GM19193 (cell line): ENCODE measurements around the gene TMPRSS3.

Source experiments
- POLR2A ChIP-seq: IDR thresholded peaks from 4 replicates; pipeline ENCODE4 v1.6.1; 2011; ENCODE audit not compliant: insufficient read depth, insufficient read length; ENCODE audit errors: extremely low read depth

TMPRSS3 gene

DNA sequence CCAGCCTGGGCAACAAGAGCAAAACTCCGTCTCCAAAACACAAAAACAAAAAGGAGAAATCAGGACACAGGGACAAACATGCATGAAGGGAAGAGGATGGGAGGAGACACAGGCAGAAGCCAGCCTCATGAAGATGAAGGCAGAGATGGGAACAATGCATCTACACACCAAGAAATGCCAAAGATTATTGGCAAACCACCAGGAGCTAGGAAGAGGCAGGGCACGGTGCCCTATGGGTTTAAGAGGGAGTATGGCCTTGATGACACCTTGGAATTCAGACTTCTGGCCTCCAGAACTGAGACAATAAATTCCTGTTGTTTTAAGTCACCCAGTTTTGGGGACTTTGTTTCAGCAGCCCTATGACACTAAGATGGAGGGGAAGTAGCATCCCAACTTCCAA lies 5.2 kb downstream of the TMPRSS3 start:
- no peak for TF ChIP-seq POLR2A

DNA sequence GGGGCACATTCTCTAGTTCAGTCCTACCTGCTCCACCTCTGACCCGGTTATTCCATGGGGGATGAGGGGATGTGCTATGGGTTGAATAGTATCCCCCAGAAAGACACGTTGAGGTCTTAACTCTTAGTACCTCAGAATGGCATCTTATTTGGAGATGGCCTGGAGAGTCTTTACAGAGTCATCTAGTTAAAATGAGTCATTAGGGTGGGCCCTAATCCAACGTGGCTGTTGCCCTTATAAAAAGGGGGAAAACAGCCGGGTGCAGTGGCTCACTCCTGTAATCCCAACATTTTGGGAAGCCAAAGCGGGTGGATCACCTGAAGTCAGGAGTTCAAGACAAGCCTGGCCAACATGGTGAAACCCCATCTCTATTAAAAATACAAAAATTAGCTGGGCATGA lies 5.7 kb downstream of the TMPRSS3 start:
- TF ChIP-seq POLR2A: no peak

DNA sequence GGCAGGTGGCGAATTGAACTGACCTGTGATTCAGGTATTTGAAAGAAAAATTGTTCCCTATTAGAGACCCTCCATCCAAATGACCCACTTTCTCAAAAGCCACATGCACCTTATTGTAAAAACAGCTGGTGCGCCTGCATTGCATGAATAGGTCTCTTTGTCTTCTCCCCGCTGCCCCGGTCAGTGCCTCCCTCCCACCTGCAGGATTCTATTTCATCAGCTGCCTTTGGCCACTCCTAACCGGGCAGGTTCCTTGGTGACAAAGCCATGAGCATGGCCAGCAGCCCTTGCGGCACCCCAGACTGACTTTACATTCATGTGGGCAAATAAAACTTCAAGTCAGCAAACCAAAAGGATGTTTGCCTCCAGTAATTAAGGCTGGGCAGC lies 6.4 kb downstream of the TMPRSS3 start:
- no peak for TF ChIP-seq POLR2A

DNA sequence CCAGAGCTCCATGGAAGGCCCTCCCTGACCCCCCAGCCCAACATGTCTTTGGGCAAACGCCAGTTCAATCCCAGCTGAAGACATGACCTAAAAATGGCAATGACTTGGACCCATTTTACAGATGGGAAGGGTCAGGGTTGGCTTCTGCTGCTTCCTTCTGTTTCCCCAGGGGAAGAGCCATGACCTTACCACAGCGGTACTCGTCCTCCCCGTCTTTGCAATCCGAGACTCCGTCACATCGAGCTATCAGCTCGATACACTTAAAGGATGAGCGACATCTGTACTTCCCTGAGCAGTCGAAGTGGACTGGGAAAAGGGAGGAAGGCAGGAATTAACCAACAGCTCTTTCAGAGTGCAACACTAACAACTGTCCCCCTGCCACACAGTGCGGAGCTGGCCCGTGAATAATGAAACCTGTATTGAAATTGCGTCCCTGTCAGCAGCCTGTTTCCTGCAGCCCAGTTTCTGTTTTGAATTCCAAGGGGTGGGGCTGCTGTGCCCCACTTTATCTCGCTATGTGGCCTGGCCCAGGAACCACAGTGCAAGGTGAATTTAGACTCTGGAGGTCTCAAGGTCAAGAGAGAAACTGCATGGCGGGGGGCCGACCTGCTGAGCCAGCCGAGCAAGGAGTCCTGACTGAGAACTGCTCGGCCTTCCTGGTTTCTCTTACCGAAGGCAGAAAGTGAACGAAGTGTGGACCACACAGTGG lies 7.0 kb downstream of the TMPRSS3 start:
- TF ChIP-seq POLR2A: peak; percentile 50

DNA sequence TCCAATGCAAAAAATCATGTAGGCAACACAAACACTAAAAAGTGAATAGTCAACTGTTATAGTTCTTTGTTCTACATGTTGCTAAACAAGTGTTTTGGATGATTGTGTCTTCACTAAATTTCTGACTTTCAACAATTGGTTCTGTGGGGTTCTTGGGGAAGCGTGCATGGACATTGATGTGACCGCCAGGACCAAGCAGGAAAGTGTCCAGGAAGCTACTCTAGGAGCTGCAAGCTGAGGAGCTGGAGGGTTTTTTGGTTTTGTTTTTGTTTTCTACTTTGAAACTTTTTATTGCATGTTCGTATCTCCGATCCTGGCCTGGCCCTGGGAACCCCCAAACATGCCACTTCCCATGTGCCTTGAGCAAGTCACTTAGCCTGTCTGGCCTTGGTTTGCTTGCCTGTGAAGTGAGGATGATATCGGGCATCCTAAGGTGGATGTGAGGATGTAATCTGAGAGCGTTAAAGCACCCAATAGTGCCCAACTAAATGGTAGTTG lies 8.0 kb downstream of the TMPRSS3 start:
- no peak for TF ChIP-seq POLR2A

DNA sequence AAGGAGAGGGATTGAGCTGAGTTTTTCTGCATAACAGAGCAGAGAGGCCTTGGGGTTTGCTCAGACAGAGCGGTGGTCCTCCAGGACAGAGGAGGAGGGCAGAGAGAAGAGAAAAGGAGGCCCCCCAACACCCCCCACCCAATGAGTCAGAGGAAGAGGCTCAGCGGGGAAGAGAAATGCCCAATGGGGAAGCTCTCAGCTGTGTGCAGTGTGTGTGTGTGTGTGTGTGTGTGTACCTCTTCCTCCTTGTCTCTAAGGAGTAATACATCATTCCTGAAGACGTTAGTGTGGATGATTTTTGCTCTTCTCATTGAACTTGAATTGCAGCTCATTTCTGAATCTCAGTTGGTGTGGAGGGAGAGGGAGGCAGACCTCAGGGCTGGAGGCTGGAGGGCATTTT lies 8.7 kb downstream of the TMPRSS3 start:
- TF ChIP-seq POLR2A: no peak

DNA sequence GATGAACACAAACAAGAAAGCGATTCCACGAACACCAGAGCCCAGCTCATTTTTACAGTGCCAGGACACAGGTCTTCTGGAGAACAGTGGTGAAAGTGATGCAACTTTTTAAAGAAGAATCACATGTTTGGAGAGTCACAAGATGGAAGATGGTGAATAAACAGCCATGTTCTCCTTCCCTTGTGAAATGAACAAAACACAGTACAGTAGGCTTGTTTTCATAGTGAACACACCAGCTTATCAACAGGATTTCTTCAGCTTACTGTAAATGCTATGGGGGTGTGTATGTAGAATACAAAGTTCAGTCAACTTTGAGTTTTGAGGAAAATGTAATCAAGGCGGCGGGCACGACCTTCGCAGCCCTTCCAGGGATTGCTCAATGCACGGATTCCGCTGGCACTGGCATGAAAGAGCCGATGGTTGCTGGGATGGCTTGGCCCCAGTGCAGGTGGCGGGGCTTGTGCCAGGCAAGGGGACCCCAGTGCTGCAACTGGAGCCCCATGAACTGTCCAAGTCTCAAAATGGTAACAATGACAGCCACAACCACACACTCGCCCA lies 9.7 kb downstream of the TMPRSS3 start:
- no peak for TF ChIP-seq POLR2A

DNA sequence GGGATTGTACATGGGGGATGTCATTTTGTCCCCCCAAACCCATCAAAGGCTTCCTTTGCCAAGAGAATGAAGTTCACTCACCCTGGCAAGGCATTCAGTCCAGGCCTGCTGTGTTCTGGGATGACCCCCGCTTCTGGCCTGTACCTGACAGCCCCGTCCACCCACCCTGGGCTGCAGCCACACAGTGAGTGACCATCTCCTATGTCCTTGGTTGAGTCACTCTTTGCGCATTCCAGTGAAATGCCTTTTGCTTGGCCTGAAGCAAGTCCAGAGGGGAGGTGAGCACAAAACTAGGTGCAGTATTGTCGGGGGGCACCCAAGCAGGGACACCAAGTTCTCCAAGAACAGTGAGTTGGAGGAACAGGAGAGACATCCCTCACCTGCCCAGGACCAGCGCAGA lies 10.2 kb downstream of the TMPRSS3 start:
- TF ChIP-seq POLR2A: no peak

DNA sequence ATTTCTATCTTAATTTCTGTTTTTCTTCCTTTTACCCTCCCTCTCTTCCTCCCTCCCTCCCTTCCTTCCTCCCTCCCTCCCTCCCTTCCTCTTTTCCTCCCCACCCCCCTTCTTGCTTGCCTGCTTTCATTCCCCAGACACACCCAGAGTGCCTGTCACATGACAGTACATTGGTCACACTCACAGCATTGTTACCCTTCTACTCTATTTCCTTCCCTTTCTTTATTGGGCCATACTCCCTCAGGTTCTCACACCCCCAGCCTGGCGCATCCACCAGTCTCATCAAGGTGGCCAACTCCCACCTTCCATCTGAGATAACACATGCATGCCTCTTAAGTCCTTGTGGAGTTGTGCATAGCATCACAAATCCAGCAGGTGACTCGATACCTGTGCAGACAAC lies 10.9 kb downstream of the TMPRSS3 start:
- TF ChIP-seq POLR2A: no peak

DNA sequence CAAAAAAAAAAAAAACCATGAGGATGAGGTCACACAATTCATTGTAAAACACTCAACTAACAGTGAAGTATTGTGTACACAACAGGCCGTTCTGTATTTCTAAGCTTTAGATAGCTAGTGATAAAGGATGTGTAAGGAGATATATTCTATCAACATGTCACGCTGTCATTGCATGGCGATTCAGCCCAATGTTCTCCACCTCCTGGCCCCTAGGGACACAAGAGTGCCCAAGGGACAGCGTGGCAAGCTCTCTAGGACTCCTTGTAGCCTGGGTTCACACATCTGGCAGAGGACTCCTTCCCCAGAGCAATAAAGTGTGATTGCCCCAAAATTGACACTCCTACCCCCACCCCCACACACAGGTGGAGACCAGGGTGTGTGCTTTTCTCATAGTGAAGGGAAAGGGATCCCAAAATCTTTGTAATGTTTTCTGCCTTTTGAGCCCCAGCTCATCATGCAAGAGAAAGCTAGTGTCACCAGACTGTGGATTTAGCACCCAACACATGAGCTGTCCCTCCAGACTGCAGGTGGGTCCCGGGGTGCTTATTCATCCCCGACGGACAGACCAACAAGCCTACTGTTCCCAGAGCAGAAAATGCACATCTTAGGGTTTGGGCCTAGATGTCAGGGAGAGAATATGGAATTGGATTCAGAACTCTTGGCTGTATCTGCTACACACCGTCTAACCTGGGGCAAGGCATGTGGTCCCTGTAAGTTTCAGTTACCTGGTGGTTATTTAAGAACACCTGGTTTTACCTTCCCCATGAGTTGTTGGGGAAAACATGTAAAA lies 11.5 kb downstream of the TMPRSS3 start:
- no peak for TF ChIP-seq POLR2A

DNA sequence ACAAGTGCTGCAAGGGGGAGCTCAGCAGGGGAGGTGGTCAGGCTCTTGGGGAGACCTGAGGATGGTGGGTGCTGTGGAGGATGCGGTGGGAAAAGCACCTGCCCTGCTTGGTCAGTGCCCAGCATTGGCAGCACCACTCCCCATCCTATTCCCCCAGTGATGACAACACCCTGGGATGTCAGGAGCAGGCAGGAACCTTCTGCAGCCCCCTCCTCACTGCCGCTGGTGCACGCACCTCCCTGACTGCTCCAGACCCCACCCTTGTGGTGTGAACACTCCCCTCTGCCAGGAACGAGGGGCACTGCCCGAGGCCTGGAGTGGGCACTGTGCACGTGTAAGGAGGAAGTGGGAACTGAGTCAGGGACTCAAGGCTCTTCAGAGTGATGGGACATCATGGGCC lies 12.5 kb downstream of the TMPRSS3 start:
- no peak for TF ChIP-seq POLR2A

DNA sequence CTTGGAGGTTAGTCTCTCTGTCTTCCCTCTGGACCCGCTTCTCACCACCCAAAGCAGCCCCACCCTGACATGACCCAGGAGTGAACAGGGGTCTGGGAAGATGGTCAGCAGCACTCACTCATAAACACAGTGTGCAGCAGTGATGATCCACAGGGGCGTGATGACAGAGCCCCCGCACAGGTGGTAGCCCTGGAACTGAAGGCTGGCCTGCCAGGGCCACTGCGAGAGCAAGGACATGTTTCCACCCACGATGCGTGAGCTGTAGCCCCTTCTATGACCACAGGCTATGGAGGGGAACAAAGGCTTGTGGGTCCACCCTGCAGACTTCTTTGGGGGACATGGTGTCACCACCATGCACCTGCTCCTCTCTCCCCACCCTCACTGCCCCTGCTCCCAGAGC lies 12.9 kb downstream of the TMPRSS3 start:
- no peak for TF ChIP-seq POLR2A

DNA sequence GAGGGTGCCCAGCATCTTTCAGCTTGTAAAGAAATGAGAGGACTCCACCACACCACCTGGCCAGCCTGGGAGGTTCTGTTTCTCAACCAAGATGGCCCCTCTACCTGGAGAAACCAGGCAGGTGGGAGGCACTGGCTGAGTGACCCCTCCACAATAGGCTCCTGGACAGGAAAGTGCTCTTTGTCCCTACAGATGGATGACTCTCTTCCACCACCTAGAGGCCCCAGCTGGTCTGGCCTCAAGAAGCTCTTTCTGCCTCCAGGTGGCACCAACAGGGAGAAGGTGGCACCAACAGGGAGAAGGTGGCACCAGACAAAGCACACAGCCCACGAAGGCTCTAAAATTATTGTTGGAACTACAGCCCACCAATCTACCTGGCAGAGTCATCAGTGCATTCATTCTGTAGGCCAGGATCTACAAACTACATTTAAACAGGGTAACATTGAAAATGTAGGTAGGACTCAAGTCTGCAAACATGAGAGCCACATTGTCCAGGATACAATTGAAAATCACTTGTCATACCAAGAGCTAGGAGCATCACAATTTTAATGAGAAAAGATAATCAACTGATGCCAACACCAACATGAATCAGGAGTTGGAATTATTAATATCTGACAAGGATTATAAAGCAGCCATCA lies 14.4 kb downstream of the TMPRSS3 start:
- no peak for TF ChIP-seq POLR2A

DNA sequence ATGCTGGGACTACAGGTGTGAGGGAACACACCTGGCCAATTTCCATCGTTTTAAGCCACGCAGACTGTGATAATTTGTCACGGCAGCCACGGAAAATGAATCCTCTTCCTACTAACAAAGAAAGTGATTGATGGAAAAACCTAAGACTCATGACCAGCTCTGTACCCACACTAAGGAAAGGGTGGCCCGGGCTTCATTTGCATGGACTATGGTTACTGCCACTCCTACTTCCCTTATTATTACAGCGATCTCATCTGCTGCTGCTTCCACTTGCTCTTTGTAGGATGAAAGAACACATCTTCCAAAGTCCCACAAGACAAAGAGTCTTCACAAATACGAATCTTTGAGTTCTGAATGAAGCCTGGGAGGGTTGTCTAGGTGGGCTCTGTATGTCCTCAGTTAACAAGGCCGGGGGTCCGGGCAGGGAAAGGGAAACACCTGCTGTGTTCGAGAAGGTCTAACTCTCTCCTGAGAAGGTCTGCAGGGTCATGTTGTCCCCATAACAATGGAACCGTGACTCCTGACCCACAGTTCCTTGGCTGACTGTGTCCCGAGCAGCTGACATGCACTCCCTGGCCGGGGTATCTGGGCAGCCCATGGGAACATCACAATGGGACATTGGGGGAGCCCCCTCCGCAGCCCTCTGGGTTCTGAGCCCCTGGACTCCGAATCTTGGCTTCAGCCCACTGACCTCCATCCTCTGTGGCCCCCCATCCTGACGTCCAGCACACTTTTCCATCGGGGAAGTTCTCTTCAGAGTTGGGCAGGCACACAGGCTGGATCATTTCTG lies 16.2 kb downstream of the TMPRSS3 start:
- TF ChIP-seq POLR2A: no peak

DNA sequence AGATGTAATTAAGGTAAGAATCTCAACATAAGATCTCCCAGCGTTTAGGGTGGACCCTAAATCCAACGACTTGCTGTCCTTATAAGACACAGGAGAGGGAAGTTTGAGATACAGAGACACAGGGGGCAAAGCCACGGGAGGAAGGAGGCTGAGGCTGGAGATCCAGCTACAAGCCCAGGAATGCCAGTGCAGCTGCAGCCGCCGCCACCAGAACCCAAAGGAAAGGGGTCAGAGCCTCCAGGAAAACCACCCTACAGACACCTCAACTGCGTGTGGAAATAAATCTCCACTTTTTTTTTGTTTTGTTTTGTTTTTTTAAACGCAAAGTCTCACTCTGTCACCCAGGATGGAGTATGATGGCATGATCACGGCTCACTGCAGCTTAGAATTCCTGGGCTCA lies 17.4 kb downstream of the TMPRSS3 start:
- no peak for TF ChIP-seq POLR2A
